ENCODE results near the gene KLK3.
"Not testable (repeated sequence)": the region's sequence is repeated elsewhere in the genome, so short reads cannot be mapped to it uniquely, and the experiment has no call there.

KLK3 gene

GRCh38 chr19:50854636-50855410, at the start of gene KLK3:
TSS of gene KLK3 (plus strand) at chr19:50854915. CDS start at chr19:50854956, 41 bp downstream.
- DNase-seq (ENCODE audit: low spot score), result no peak

DNA sequence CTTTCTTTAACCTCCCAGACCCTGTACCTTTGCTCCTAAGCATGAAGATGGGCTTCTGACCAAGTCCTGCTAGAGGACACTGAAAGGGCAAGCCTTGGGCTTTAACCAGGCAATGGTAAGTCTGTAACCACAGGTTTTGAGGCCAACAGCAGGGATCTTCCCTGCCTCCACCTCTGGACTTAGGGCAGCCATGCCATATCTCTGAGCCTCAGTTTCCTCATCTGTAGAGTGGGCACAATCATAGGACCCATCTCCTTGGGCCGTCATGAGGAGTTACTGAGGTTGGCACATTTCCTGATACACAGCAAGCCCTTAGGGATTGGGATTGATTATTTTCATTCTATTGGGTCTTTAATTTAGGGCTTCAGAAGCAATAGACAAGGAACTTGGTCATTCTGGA, 45.9 kb upstream of the KLK3 start:
- DNase-seq (ENCODE audit: low spot score), result no peak

- not testable (repeated sequence) for DNase-seq (ENCODE audit: low spot score)
Measured at GRCh38 chr19:50811622-50812238, 43.0 kb upstream of the KLK3 start.

GRCh38 chr19:50812474-50812873, 42.2 kb upstream of the KLK3 start:
- no peak for DNase-seq (ENCODE audit: low spot score)

DNA sequence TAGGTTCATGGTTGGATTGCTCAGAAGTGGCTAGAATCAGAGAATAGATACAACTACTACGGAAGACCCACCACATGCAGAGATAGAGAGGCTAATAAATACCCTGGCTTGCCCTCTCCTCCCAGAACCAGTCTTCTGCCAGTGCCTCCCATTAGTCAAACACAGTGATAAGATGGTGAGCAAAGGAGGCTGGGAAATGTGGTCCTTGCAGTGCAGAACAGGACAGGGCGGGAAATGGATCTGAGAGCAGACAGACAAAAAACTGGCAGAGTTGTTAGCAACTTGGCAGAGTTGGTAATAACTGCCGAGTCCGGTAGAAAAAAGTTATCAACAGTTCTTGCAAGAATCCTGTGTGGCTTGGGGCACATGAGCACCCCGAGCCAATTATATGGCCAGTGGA, 39.8 kb upstream of the KLK3 start:
- DNase-seq (ENCODE audit: low spot score), result no peak

DNA sequence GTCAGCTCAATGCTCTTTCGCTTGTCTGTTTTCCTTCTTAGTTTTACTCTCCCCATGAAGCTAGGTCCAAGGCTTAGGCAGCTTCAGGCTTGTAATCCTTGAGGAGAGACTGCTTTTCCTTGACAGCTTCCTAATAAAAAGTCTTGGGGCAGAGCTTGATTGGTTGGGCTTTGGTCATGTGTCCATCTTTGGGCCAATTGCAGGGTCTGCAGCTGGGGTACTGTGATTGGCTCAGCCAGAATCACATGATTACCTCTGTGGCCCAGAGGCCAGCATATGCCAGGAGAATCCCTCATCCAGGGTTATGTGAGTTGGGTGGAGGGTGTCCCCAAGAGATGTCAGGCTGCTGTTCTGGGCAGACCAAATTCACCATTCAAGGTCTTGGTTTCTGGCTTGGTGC, 39.3 kb upstream of the KLK3 start:
- DNase-seq (ENCODE audit: low spot score), result no peak

DNA sequence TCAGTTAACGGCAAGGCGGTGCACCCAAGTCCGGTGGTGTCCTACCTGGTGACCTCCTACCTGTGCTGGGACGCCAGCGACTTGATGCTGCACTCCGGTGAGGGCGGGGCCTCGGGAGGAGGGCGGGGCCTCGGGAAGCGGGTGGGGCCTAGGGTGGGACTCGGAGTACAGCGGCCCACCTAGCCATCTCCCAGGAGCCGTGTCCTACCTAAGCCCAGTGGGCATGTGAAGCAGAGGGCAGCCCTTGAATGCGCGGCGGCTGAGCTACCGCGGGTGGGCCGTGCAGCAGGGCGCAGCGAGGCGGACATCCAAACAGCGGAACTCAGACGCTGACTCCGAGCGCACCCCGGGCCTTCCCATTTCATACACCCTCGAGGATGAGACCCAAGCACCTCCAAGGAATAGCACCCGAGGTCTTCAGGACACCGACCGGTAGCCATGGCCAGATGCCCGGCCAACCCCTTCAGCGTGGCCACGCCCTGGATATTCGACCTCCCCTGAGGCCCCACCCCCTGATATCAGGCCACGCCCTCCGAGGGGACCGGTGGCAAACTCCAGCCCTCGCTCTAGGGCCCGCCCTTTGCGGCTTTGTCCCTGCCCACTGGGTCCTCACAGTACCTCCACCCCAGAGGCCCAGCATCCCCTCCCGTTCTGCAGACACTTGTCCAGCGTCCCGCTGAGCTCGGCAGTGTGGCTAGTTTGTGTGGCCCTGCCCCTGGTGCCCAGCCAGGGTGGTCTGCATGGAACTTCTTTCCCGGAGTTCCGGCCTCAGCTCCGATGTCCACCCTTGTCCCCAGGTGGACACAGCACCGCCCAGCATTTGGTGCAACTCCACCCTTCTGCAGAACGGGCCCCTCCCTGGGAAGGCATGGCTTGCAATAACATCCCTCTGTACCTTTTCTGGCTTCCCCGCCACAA, 36.5 kb upstream of the KLK3 start:
- DNase-seq (ENCODE audit: low spot score), result peak; percentile 46

DNA sequence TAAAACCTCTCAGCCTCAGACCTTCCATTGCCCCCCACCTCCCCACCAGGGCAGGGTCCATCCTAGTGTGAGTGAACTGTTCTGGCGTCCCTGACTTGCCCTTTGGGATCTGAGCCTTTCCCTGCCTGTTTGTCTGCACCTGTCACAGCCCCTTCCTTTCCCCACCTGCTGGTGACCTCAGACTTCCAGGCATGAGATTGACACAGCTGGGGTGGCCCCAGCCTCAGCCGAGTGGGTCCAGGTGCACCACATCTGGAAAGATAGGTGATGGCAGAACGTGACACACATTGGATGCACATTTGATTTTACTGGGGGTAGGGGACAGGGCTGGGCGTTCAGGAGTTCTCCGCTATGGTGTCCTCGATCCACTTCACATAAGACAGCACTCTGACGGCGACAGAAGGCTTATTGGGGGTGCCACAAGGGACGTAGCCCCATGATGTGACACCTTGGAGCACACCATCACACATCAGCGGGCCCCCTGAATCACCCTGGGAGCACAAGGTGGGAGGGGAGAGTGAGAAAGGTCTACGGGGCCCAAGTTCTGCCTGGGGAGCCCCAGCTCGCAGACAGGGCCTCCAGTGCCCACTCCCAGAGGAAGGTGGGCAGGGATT, 35.7 kb upstream of the KLK3 start:
- no peak for DNase-seq (ENCODE audit: low spot score)

DNA sequence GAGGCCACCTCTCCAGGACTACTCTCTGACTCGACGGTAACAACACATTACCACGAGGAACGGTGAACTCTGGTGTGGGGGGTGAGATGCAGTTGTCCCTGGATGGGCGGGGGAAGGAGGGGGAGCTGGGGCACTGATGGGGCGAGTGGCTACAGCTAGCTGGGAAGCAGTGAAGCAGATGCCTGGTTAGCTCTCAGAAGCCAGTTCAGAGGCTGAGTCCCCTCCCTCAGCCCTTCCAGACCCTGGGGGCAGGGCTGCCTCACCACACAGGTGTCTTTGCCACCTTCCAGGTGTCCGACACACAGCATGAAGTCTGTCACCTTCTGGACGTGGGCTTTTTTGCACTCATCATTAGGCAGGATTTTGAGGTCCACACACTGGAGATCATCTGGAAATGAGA, 35.1 kb upstream of the KLK3 start:
- no peak for DNase-seq (ENCODE audit: low spot score)

- DNase-seq (ENCODE audit: low spot score), result no peak
Measured at GRCh38 chr19:50820086-50820485, 34.6 kb upstream of the KLK3 start.

GRCh38 chr19:50820549-50821247, 34.0 kb upstream of the KLK3 start:
- DNase-seq (ENCODE audit: low spot score), result no peak

- no peak for DNase-seq (ENCODE audit: low spot score)
Measured at GRCh38 chr19:50821248-50821612, 33.5 kb upstream of the KLK3 start.

DNA sequence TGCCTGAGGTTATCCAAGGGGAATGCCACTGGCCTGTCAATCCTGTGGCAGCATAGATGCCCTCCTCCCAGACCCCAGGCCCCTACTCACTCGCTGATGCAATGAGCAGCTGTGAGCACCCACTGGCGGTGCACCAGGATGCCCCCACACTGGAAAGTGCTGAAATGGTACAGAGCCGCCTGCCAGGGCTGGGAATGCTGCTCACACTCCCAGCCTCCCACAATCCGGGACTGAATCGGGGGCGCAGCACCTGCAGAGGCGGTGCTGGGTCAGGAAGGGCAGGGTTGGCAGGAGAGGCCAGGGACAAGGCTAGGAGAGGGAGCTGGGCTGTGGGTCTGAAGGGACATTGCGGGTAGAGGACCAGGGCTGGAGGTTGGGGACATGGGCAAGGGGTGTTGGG, 33.1 kb upstream of the KLK3 start:
- no peak for DNase-seq (ENCODE audit: low spot score)

GRCh38 chr19:50822661-50823208, 32.0 kb upstream of the KLK3 start:
- DNase-seq (ENCODE audit: low spot score), result no peak

DNA sequence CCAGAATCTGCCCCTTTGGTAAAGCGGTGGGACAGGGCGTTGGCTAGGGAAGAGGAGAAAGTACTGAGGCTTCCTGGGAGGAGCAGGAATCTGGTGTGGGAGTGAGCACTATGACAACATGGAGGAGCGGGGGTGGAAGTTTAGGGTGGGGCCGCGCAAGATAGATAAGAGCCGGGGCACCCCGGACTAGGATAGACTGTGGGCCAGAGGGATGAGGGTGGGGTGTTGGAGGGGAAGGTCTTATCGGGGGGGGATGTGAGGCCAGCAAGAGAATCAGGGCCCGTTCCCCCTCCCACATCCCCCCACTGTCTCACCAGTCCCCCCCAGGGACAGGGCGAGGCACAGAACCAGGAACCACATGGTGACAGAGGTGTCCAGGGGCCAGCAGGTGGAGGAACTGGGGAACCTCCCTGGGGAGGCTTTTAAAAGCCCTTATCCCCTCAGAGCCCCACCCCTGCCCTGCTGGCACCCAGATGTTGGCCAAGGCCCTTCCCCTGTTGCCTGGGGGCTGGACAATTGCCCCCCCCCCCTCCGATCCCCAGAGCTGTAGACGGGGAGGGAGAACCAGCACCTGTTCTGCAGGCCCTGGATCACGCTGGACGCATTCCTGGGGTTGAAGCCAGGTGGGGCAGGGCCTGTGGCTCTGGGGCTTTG, 31.2 kb upstream of the KLK3 start, which contains the start of gene KLK1:
TSS of gene KLK1 (minus strand) at position 399 of the 654 bp plus-strand sequence. CDS start at position 360, 39 bp downstream.
- no peak for DNase-seq (ENCODE audit: low spot score)

DNA sequence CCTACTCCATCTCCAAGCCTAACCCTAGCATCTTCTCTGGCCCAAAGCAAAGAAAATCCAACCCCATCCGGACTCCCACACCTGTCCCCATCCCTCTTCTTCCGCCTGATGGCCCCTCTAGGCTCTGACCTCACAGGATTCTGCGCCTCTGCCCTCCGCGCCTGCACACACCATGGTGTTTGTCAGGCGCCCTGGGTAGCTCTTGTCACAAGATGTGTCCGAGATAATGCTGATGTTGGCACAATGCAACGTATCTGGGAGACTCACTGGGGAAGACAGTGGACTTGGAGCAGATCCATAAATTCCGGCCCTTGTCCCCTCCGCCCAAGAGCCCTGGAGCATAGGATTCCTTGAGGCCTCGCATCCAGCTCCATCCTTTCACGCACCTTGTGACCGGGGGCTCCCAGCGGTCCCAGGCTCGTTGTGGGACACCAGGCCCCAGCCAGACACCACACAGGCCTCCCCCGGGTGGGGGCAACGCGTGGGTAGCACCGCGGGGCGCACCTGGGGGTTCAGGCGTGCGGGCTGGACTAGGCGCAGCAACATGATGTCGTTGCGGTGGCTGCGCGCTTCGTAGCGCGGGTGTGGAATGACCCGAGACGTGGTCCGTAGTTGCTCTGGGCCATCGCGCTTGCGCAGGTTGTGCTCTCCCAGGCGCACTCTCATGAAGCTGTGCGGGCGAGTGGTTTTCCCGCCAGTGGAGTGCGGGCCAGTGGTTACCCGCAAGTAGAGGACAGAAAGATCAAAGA, 28.0 kb upstream of the KLK3 start:
- DNase-seq (ENCODE audit: low spot score), result no peak

- DNase-seq (ENCODE audit: low spot score), result no peak
Measured at GRCh38 chr19:50827476-50827875, 27.2 kb upstream of the KLK3 start.

GRCh38 chr19:50829801-50830200, 24.9 kb upstream of the KLK3 start:
- DNase-seq (ENCODE audit: low spot score), result no peak

GRCh38 chr19:50830266-50831025, 24.3 kb upstream of the KLK3 start:
- no peak for DNase-seq (ENCODE audit: low spot score)
